M059J (cell line): Measurements from ENCODE around the gene PPM1D. TPM values are rescaled to one million over a fixed set of nuclear protein-coding genes. Genes with fewer than 3 reads are reported as not detected.
A peak's percentile ranks its signal among the peaks of the same experiment; 100 is the strongest.
"Not testable (repeated sequence)": the region's sequence is repeated elsewhere in the genome, so short reads cannot be mapped to it uniquely, and the experiment has no call there.

ENCODE experiments used
- DNase-seq: peaks from one replicate; pipeline ENCODE4 v3.0.0-alpha.2; 2012; ENCODE audit warnings: low read depth
- total RNA-seq: library from RNA; depleted of rRNA; stranded (reverse); fragments of >200 nt; shearing (Covaris generic); gene quantifications from 2 replicates; pipeline ENCODE4 v1.2.3, GENCODE V29; 2014; rRNA removed

Gene PPM1D
- 9.0 and 10.6 TPM in 2 replicates for total RNA-seq

DNA sequence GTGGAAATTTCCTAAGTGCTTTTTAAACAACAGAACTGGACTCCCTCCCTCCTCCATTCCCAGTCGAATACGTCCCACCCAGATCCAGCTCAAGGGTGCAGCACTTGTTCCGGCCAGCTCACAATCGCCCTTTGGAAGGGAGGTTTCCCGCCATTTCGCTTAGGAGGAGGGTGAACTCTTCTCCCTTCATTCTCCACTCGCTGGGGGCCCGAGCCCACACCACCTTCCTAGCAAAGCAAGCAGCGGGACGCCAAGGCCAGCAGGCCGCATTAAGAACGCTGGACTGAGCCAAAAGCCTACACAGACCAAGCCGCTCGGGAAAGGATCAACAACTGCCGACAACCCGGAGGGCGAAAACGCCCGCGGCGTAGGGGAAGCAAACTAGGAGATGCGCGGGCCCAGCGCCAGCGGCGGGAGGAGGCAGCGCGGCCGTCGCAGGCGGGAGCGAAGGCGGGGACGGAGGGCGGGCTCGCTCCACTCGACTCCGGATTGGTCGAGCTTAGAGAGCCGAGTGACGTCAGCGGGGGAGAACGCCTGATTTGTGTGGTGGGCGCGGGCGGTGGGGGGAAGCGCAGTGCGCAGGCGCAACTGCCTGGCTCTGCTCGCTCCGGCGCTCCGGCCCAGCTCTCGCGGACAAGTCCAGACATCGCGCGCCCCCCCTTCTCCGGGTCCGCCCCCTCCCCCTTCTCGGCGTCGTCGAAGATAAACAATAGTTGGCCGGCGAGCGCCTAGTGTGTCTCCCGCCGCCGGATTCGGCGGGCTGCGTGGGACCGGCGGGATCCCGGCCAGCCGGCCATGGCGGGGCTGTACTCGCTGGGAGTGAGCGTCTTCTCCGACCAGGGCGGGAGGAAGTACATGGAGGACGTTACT is at the start of gene PPM1D:
Gene PPM1D, plus strand, starts transcription at position 574 of the 870 bp plus-strand sequence. Its CDS starts 222 bp downstream, at position 796.
- peak; percentile 98 for DNase-seq

DNA sequence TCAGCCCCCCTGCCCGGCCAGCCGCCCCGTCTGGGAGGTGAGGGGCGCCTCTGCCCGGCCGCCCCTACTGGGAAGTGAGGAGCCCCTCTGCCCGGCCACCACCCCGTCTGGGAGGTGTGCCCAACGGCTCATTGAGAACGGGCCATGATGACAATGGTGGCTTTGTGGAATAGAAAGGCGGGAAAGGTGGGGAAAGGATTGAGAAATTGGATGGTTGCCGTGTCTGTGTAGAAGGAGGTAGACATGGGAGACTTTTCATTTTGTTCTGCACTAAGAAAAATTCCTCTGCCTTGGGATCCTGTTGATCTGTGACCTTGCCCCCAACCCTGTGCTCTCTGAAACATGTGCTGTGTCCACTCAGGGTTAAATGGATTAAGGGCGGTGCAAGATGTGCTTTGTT is 47.7 kb upstream of the PPM1D start:
- not testable (repeated sequence) for DNase-seq

DNA sequence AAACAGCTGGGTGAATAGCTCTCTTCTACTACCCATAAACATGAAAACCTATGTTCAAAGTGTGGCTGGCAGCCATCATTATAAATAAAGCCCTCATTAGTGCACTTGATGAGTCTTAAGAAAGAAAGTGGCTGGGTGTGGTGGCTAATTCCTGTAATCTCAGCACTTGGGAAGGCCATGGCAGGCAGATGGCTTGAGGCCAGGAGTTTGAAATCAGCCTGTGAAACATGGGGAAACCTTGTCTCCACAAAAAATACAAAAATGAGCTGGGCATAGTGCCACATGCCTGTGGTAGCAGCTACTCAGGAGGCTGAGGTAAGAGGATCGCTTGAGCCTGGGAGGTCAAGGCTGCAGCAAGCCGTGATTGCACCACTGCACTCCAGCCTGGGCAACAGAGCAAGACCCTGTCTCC is 45.6 kb upstream of the PPM1D start:
- peak; percentile 91 for DNase-seq

DNA sequence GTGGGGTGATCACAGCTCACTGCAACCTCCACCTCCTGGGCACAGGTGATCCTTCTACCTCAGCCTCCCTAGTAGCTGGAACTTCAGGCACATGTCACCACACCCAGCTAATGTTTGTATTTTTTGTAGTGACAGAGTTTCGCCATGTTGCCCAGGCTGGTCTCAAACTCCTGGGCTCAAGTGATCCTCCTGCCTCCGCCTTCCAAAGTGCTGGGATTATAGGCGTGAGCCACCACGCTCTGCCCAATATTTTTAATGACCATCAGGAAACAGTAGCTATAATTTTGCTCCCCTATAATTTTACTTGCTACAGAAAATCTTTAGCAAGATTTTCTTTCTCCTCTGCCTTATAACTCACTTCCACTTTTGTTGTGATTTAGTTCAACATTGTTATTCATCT is 44.2 kb upstream of the PPM1D start:
- DNase-seq, result no peak

DNA sequence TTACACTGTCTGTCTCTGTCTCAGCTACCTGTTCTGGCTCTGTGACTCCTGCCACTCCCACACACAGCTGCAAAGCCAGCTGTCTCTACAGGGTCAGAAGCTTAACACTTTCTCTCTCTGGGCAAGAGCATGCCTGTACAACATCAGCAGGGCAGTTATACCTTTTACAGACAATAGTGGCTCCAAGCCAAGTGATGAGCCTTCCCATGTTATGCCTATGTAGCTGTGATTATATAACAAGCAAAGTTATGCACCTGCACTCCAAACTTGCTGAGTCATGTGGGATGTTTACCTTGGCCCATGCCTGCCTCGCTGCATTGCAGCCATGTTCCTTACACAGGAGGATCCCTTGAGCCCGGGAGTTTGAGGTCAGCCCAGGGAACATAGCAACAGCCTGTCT is 42.2 kb upstream of the PPM1D start:
- DNase-seq, result no peak

DNA sequence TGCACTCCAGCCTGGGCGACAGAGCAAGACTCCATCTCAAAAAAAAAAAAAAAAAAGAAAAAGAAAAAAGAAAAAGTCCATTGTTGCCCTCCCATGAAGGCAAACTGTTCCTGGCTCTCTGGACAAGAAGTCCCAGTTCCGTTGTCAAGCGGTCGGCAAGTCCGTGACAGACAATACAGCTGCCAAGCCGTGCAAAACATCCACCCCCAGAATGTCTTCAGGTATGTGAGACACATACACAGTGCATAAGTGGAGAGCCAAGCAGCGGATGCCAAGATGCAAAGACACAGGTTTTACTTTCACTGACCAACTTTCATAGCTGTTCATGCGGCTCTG is 40.4 kb upstream of the PPM1D start:
- no peak for DNase-seq

DNA sequence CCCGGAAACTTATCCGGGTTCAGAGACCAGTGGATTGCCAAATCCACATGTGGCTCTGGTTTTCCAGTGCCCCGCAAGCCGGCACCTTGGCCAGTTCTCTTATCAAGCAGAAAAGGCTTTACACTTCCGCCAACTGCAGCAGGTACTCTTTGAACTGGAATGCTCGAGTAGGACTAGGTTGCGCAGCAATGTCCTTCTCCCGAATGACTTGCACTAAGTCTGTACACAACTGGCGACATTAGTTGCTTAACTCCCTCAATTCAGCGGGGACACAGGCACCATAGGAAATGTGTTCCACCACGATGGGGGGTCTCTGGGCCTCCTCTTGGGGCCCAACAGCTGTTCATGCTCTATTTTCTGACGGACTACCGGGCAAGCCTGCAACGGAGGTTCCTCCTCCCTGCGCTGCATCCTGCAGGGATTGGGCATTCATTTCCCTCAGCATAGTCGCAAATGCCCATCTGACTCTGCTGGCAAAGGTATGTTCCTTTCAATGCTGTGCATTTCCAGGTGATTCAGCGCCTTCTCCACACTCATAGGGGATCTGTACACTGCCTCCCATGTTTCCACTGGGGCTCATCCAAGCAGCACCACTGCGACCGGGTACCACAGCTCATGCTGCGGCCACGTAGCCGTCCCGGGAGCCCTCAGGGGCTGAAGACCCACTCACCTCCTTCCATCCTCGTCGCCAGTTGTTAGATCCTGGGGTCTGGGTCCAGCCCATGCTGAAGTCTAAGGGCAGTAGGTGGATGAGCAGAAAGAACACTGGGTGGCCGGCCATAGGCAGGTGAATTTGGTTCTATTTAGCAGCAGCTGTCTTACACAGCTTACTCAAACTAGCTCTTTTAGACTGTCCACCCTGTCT is 39.8 kb upstream of the PPM1D start:
- DNase-seq, result no peak

DNA sequence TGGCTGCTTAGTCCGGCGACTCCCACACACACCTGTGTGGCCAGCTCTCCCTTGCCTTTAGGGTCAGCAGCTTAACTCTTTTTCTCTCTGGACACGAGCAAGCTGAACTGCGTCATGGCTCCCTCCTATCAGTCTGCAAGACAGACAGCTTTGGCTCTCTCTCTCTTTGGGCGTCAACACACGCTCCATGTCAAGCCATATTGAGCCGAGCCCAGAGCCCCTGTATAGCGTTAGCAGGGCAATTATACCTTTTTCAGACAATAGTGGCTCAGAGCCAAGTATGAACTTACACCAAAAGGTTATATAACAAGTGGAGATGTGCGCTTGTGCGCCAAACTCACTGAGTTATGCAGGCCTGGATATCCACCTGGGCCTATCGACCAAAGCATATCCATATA is 39.1 kb upstream of the PPM1D start:
- DNase-seq, result no peak

DNA sequence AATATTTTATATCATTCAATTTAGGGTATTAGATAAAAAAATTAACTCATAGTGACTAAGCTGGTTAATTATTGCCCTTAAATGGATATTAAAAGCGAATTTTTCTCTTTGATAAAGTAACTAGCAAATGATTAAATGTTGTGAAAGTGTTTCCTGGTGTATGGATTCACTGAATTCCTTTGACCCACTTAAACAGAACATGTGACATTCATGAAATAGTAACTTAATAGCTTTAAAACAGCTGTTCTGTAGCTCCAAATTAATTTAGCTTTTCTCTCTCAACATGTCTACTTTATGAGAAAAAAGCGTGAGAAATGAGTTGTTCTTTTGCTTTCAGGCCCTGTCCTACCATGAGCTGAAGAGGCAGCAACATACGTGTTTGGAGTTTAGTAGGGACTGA is 37.6 kb upstream of the PPM1D start:
- no peak for DNase-seq

DNA sequence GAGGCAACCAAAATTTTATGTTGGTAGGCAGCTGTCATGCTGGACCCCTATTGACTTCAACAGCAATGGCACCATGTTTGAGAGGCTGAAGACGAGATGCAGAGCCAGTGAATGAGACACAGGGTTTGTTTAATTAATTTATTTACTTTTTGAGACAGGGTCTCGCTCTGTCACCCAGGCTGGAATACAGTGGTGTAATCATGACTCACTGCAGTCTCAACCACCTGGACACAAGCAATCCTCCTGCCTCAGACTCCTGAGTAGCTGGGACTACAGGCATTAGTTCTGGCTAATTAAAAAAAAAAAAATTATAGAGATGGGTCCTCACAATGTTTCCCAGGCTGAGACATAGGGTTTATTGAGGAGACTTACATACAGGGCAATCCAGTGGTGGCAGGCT is 36.2 kb upstream of the PPM1D start:
- peak; percentile 37 for DNase-seq

DNA sequence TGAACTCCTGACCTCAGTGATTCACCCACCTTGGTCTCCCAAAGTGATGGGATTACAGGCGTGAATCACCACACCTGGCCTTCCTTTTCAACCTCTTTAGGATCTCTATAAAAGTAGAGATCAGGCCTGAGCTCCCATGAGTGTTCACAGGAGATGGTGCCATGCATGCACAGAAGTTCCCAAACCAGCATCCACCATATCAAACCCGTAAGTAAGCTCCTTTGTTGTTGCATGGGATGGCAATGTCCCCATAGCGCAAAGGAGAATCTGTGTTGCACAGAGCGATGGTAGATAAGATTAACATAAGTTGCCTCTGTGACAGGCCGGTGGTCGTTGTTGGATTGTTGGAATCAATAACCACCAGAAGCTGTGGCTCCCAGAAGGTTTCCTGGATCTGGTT is 34.8 kb upstream of the PPM1D start:
- DNase-seq, result no peak

DNA sequence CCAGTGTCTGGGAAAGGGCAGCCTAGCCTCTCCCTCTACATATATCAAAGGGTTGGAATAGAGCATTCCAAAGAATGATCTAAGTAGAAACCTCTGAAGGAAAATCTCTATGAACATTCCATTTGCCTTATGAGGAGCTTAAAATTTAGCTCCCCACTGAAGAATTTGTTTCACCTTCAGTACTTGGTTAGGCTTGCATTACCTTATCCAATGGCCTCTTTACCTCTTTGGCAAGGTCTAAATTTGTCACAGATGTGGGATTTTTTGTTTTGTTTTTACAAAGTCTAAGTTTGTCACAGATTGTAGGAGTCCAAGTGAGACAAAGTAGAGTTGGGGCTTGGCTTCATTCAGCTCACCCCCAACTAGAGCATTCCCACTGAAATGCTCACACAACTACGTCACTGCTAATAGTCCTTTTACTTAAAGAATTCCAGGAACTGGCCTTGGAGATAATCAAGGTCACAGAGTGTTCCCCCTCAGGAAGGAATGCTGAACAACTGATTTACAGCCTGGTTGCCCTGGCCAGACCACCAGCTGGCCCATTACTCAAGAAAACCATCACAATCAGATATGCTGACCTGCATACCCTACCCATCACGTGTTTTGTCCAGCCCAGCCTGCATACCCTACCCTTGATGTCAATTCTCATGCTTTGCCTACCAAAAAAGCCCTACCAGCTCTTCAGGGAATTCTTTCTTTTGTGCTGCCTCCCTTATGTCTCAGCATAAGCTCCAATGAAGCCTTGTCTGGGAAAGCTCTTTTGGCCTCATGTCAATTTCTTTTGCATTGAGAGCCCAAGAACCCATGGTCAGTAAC is 26.5 kb upstream of the PPM1D start:
- peak; percentile 12 for DNase-seq

DNA sequence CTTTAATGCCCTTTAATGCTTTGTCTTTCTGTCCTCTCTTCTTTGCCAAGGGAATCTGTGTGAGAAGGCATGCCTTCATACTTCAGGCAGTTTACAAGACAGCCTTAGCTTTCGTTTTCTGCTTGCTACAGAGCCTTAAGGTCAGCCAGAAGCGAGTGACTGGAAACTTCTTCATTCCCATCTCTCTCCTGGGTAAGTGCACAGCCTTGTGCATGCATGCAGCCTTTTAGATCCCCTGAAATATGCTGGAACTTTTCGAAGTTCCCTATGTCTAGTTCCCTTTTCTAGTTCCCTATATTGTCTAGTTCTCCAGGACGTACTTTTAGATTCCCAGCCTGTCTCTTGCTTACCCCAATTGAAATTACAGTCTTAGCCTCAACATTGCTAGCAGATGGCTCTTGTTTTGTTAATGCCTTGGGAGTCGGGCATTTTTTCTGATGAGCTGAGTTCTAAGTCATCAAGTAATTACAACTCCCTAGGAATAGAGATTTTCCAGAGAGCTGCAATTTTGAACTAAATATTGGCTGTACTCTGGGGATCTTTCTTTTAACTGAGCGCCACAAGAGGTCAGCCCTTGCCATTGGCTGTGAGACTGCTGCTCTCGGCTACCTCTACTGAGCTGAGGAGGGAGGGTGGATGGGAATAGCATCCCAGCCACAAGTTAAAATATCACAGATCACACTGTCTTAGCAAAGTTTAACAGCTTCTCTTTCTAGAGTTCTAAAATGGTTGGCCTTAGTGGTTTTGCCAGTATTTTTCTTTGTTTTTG is 22.7 kb upstream of the PPM1D start:
- peak; percentile 60 for DNase-seq

DNA sequence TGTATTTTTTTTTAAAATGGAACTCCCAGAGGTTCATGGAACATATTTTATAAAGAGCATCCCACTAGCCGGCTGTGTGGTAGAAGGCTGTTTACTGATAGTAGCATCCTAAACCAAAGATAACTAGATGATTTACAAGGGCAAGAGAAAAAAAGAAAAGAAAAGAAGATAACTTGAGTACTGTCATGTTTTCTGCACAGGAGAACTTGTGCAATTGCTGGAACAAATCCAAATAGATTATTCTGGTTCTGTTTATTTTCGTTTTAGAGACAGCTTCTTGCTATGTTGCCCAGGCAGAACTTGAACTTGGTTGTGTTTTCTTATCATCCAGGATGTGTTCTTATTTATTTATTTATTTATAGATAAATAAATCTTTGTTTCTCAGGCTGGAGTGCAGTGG is 20.9 kb upstream of the PPM1D start:
- DNase-seq, result no peak

DNA sequence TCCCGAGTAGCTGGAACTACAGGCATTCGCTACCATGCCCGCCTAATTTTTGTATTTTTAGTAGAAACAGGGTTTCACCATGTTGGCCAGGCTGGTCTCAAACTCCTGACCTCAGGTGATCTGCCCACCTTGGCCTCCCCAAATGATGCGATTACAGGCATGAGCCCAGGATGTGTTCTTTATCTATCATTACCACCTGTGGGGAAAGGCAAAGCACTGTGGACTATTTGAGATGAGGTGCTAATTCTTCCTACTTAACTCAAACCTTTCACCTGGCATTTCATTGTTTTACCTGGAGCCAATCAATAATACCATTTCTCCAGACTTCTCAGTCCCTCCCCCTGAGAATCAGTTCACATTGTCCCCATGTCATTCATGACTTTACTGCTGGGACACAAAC is 20.4 kb upstream of the PPM1D start:
- no peak for DNase-seq

DNA sequence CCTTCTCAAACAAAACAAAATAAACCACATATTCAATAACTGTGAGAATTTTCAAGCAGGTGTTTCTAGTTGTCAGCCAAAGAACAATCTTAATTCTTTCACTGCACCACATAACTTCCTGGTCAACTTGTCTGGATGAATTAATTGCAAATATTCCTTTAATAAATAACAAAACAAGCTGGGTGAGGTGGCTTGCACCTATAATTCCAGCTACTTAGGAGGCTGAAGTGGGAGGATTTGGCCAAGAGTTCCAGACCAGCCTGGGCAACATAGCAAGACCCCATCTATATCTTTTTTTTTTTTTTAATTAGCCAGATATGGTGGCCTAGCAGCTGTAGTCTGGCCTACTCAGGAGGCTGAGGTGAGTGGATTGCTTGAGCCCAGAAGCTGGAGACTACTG is 17.0 kb upstream of the PPM1D start:
- no peak for DNase-seq

DNA sequence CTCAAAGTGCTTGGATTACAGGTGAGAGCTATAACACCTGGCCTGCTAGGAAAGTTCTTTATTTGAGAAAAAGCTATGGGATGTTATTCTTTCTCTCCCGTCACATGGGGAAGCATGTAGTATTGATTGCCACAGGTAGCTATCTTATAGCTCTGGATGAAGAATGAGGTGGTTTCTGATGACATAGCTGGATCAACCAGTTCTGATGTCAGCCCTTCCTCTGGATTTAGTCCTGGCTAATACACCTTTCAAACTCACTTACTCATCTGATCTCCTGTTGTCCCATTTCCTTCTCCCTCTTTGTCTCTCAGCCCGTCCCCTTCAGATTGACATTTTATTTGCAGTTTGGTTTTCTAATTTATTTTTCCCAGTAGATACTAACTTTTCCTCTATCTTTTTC is 14.1 kb upstream of the PPM1D start:
- no peak for DNase-seq

DNA sequence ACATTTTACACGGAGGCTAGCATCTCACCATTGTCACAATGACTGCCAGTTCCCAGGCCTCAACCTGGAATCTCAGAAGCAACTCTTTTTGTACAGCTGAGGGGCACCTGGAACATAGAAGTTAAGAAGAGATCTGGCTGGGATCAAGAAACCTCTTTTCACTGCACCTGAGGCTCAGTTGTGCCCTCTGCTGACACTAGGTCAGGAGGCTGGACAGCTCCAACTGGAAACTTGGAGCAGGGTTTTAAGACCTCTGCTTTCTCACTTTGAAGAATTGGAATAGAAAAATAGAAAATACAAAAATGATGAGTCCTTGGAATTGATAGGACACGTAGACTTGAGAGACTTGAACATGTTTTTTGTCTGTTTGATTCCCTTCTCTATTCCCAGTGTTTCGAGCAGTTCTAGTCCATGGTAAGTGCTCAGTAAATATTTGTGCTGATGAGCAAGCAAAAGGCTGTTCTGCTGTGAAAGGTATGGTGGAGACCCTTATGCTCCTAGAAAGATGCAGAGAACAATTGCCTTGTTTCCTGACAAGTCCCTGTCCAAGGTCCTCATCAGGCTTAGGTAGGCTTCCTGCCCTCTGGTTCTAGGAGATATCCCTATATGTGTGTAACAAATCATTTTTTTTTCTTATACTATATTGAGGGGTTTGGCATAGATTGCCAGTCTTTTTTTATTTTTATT is 13.6 kb upstream of the PPM1D start:
- no peak for DNase-seq

DNA sequence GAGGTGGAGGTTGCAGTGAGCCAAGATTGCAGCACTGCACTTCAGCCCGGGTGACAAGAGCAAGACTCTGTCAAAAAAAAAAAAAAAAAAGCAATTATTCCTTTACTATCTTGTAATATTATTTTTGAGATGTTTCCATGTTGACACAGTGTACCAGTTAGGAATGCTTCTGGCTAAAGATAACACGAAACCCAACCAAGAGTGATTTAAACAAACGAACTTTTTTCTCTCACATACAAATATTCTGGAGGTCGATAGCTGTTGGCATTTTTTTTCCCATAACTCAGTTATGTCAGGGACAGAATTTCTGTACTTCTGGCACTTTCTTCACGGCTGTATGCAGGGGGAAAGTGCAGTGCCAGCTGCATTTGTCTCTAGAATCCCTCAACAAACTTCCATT is 9.9 kb upstream of the PPM1D start:
- DNase-seq, result no peak

DNA sequence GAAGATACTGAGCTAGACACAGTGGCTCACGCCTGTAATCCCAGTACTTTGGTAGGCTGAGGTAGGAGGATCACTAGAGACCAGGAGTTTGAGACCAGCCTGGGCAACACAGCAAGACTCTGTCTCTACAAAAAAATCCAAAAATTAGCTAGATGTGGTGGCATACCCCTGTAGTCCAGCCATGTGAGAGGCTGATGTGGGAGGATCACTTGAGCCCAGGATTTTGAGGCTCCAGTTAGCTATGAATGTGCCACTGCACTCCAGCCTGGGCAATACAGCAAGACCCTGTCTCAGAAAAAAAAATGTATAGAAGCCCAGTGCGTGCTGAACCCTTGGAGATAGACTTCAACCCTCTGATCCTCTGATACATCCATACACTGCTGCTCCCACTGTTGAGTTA is 7.2 kb upstream of the PPM1D start:
- DNase-seq, result no peak
